Measurements from ENCODE around the gene NACC2.

The NACC2 gene

GRCh38 chr9:136128436-136128835 lies 33.3 kb upstream of the NACC2 start:
- no peak for DNase-seq

GRCh38 chr9:136127313-136127712 lies 32.2 kb upstream of the NACC2 start:
- no peak for DNase-seq

- DNase-seq: no peak
These were observed 30.0 kb upstream of the NACC2 start for GRCh38 chr9:136124976-136125692.

GRCh38 chr9:136122425-136123383 lies 27.6 kb upstream of the NACC2 start:
- DNase-seq: peak; percentile 32

GRCh38 chr9:136121801-136122200 lies 26.7 kb upstream of the NACC2 start:
- no peak for DNase-seq

- DNase-seq: no peak
These were observed 25.4 kb upstream of the NACC2 start for GRCh38 chr9:136120438-136120844.

- DNase-seq: no peak
These were observed 24.8 kb upstream of the NACC2 start for GRCh38 chr9:136119883-136120393.

- DNase-seq: peak; percentile 19
These were observed 24.2 kb upstream of the NACC2 start for GRCh38 chr9:136119061-136119882.

- peak; percentile 97 for DNase-seq
These were observed 23.4 kb upstream of the NACC2 start, which contains the start of gene TMEM250 for GRCh38 chr9:136118320-136119060. TMEM250 (minus strand) TSS chr9:136118875; CDS start chr9:136116900, 1,975 bp downstream.

- no peak for DNase-seq
These were observed 22.8 kb upstream of the NACC2 start for GRCh38 chr9:136117916-136118319.

GRCh38 chr9:136117291-136117915 lies 22.3 kb upstream of the NACC2 start:
- no peak for DNase-seq

- DNase-seq: no peak
These were observed 21.4 kb upstream of the NACC2 start for GRCh38 chr9:136116360-136117098.

- no peak for DNase-seq
These were observed 20.7 kb upstream of the NACC2 start for GRCh38 chr9:136115641-136116359.

GRCh38 chr9:136115206-136115605 lies 20.1 kb upstream of the NACC2 start:
- DNase-seq: no peak

- DNase-seq: no peak
These were observed 19.5 kb upstream of the NACC2 start for GRCh38 chr9:136114610-136115009.

GRCh38 chr9:136112541-136112940 lies 17.5 kb upstream of the NACC2 start:
- DNase-seq: no peak

- no peak for DNase-seq
These were observed 16.8 kb upstream of the NACC2 start for GRCh38 chr9:136111910-136112309.

GRCh38 chr9:136111190-136111589 lies 16.1 kb upstream of the NACC2 start:
- DNase-seq: no peak
